Measurements from ENCODE around the gene MRPL41. TPM values are rescaled to one million over a fixed set of nuclear protein-coding genes. Genes with fewer than 3 reads are reported as not detected.
A peak's percentile ranks its signal among the peaks of the same experiment; 100 is the strongest.
"Not testable (repeated sequence)": the region's sequence is repeated elsewhere in the genome, so short reads cannot be mapped to it uniquely, and the experiment has no call there.

The MRPL41 gene
- total RNA-seq, 1 experiment from 2014 or later: 119 TPM

- DNase-seq (ENCODE audit: low read depth): no peak
These were observed 30.2 kb upstream of the MRPL41 start for GRCh38 chr9:137521405-137521985.

- no peak for DNase-seq (ENCODE audit: low read depth)
These were observed 28.8 kb upstream of the MRPL41 start for GRCh38 chr9:137522746-137523455.

- no peak for DNase-seq (ENCODE audit: low read depth)
These were observed 27.3 kb upstream of the MRPL41 start for GRCh38 chr9:137524161-137524980.

GRCh38 chr9:137524981-137525317, 26.7 kb upstream of the MRPL41 start:
- DNase-seq (ENCODE audit: low read depth): no peak

- no peak for DNase-seq (ENCODE audit: low read depth)
These were observed 21.3 kb upstream of the MRPL41 start for GRCh38 chr9:137530331-137530730.

GRCh38 chr9:137531099-137531765, 20.4 kb upstream of the MRPL41 start:
- DNase-seq (ENCODE audit: low read depth): no peak

- DNase-seq (ENCODE audit: low read depth): not testable (repeated sequence)
These were observed 18.7 kb upstream of the MRPL41 start for GRCh38 chr9:137532891-137533468.

- DNase-seq (ENCODE audit: low read depth): peak; percentile 65
These were observed 17.2 kb upstream of the MRPL41 start for GRCh38 chr9:137534256-137535119.

- DNase-seq (ENCODE audit: low read depth): no peak
These were observed 16.6 kb upstream of the MRPL41 start for GRCh38 chr9:137535120-137535428.

- DNase-seq (ENCODE audit: low read depth): not testable (repeated sequence)
These were observed 15.0 kb upstream of the MRPL41 start for GRCh38 chr9:137536594-137537131.

GRCh38 chr9:137538058-137538457, 13.6 kb upstream of the MRPL41 start:
- DNase-seq (ENCODE audit: low read depth): no peak

GRCh38 chr9:137540536-137540935, 11.1 kb upstream of the MRPL41 start:
- no peak for DNase-seq (ENCODE audit: low read depth)

- no peak for DNase-seq (ENCODE audit: low read depth)
These were observed 9.2 kb upstream of the MRPL41 start for GRCh38 chr9:137542486-137542885.

GRCh38 chr9:137543237-137543963, 8.3 kb upstream of the MRPL41 start:
- DNase-seq (ENCODE audit: low read depth): no peak

- peak; percentile 55 for DNase-seq (ENCODE audit: low read depth)
These were observed 7.4 kb upstream of the MRPL41 start for GRCh38 chr9:137544176-137544760.

- peak; percentile 70 for DNase-seq (ENCODE audit: low read depth)
These were observed 6.6 kb upstream of the MRPL41 start for GRCh38 chr9:137545123-137545522.

GRCh38 chr9:137547687-137548543, 3.8 kb upstream of the MRPL41 start:
- DNase-seq (ENCODE audit: low read depth): no peak

- DNase-seq (ENCODE audit: low read depth): peak; percentile 81
These were observed 1.5 kb upstream of the MRPL41 start, which contains the start of gene PNPLA7 for GRCh38 chr9:137550231-137550621. Gene PNPLA7 (minus strand): TSS chr9:137550402. CDS start chr9:137550197, 205 bp downstream.

- not testable (repeated sequence) for DNase-seq (ENCODE audit: low read depth)
These were observed 768 bp upstream of the MRPL41 start for GRCh38 chr9:137550958-137551263.
